Activated CD4-positive, alpha-beta T cell treated with anti-CD3 and anti-CD28 coated beads for 1 hour (primary cell): ENCODE data around the gene TERT.

Source experiments
- DNase-seq: peaks from one replicate; pipeline ENCODE4 v3.0.0-alpha.2; 2020

Gene TERT

GRCh38 chr5:1317921-1318565, 23.2 kb upstream of the TERT start:
- no peak for DNase-seq

GRCh38 chr5:1316588-1317340, 21.9 kb upstream of the TERT start:
- DNase-seq, result no peak

- DNase-seq, result no peak
These were observed 21.1 kb upstream of the TERT start for GRCh38 chr5:1315709-1316587.

GRCh38 chr5:1315018-1315708, 20.3 kb upstream of the TERT start:
- no peak for DNase-seq

GRCh38 chr5:1314564-1314982, 19.7 kb upstream of the TERT start:
- no peak for DNase-seq

- no peak for DNase-seq
These were observed 18.3 kb upstream of the TERT start for GRCh38 chr5:1312993-1313833.

- DNase-seq, result no peak
These were observed 17.3 kb upstream of the TERT start for GRCh38 chr5:1312206-1312605.

- no peak for DNase-seq
These were observed 16.7 kb upstream of the TERT start for GRCh38 chr5:1311439-1312055.

GRCh38 chr5:1310118-1310517, 15.2 kb upstream of the TERT start:
- DNase-seq, result no peak

- DNase-seq, result no peak
These were observed 9.2 kb upstream of the TERT start for GRCh38 chr5:1304033-1304432.

GRCh38 chr5:1302258-1302657, 7.4 kb upstream of the TERT start:
- DNase-seq, result no peak

- no peak for DNase-seq
These were observed 5.8 kb upstream of the TERT start for GRCh38 chr5:1300581-1301083.

GRCh38 chr5:1299961-1300360, 5.1 kb upstream of the TERT start:
- DNase-seq, result no peak

- no peak for DNase-seq
These were observed 4.6 kb upstream of the TERT start for GRCh38 chr5:1299511-1299850.

GRCh38 chr5:1298723-1299510, 4.0 kb upstream of the TERT start:
- DNase-seq, result no peak

- no peak for DNase-seq
These were observed 3.2 kb upstream of the TERT start for GRCh38 chr5:1298067-1298551.

- no peak for DNase-seq
These were observed 2.4 kb upstream of the TERT start for GRCh38 chr5:1297243-1297642.

GRCh38 chr5:1295650-1296037, 776 bp upstream of the TERT start:
- no peak for DNase-seq

- DNase-seq, result no peak
These were observed 548 bp downstream of the TERT start for GRCh38 chr5:1294206-1294834.
